HG02973 (cell line): ENCODE results near the gene CD81.
"Not testable (repeated sequence)": the region's sequence is repeated elsewhere in the genome, so short reads cannot be mapped to it uniquely, and the experiment has no call there.

ENCODE experiments used
- ATAC-seq: cut with Tn5 transposase; IDR thresholded peaks from one replicate; pipeline ENCODE4 v1.9.1; 2021; ENCODE audit warnings: moderate library complexity; ENCODE audit not compliant: unreplicated experiment

Gene CD81

GRCh38 chr11:2355000-2355644 is 22.0 kb upstream of the CD81 start:
- ATAC-seq: no peak

GRCh38 chr11:2357246-2357645 is 19.9 kb upstream of the CD81 start:
- no peak for ATAC-seq

- ATAC-seq: not testable (repeated sequence)
Measured at GRCh38 chr11:2357651-2358050, 19.5 kb upstream of the CD81 start.

- ATAC-seq: no peak
Measured at GRCh38 chr11:2358754-2359442, 18.2 kb upstream of the CD81 start.

GRCh38 chr11:2359557-2359956 is 17.6 kb upstream of the CD81 start:
- ATAC-seq: no peak

- no peak for ATAC-seq
Measured at GRCh38 chr11:2360081-2360642, 16.9 kb upstream of the CD81 start.

- ATAC-seq: no peak
Measured at GRCh38 chr11:2361565-2361964, 15.5 kb upstream of the CD81 start.

GRCh38 chr11:2362414-2362813 is 14.7 kb upstream of the CD81 start:
- ATAC-seq: no peak

- no peak for ATAC-seq
Measured at GRCh38 chr11:2363130-2363529, 14.0 kb upstream of the CD81 start.

- no peak for ATAC-seq
Measured at GRCh38 chr11:2363577-2364370, 13.3 kb upstream of the CD81 start.

- not testable (repeated sequence) for ATAC-seq
Measured at GRCh38 chr11:2364386-2364785, 12.7 kb upstream of the CD81 start.

GRCh38 chr11:2365571-2366210 is 11.4 kb upstream of the CD81 start:
- ATAC-seq: no peak

GRCh38 chr11:2366276-2366675 is 10.8 kb upstream of the CD81 start:
- ATAC-seq: no peak

- ATAC-seq: no peak
Measured at GRCh38 chr11:2366733-2367132, 10.4 kb upstream of the CD81 start.

- no peak for ATAC-seq
Measured at GRCh38 chr11:2367266-2368160, 9.6 kb upstream of the CD81 start.

GRCh38 chr11:2368178-2368850 is 8.8 kb upstream of the CD81 start:
- ATAC-seq: no peak

GRCh38 chr11:2368851-2369180 is 8.3 kb upstream of the CD81 start:
- no peak for ATAC-seq

- ATAC-seq: no peak
Measured at GRCh38 chr11:2369320-2369719, 7.8 kb upstream of the CD81 start.

- no peak for ATAC-seq
Measured at GRCh38 chr11:2369896-2370295, 7.2 kb upstream of the CD81 start.
